Activated CD4-positive, alpha-beta T cell treated with anti-CD3 and anti-CD28 coated beads, Interleukin-2, amount 10 ng/mL, durations not matched to agents 24 days and 14 days (primary cell): ENCODE results near the gene ZNF597. TPM values are rescaled to one million over a fixed set of nuclear protein-coding genes. Genes with fewer than 3 reads are reported as not detected.

Experiments used
- DNase-seq: peaks from one replicate; pipeline ENCODE4 v3.0.0; 2022
- H3K27ac Mint-ChIP-seq: one replicate; pipeline ENCODE4 v1.8.0; 2022; ENCODE audit warnings: mild to moderate bottlenecking, mixed read lengths
- H3K27me3 Mint-ChIP-seq: one replicate; pipeline ENCODE4 v1.8.0; 2022; ENCODE audit warnings: mixed read lengths
- H3K36me3 Mint-ChIP-seq: one replicate; pipeline ENCODE4 v1.8.0; 2022; ENCODE audit warnings: low read depth, mild to moderate bottlenecking, mixed read lengths
- H3K4me1 Mint-ChIP-seq: one replicate; pipeline ENCODE4 v1.8.0; 2021; ENCODE audit warnings: mixed read lengths
- H3K4me3 Mint-ChIP-seq: one replicate; pipeline ENCODE4 v1.8.0; 2022; ENCODE audit warnings: mild to moderate bottlenecking, moderate library complexity, mixed read lengths
- H3K9me3 Mint-ChIP-seq: one replicate; pipeline ENCODE4 v1.8.0; 2021; ENCODE audit warnings: mixed read lengths
- intact Hi-C: fragments of 100-400 bp; cut with micrococcal nuclease; formaldehyde crosslinking; loops from one replicate; pipeline ENCODE4 v1.15.1; 2023
- total RNA-seq: library from RNA; stranded (reverse); gene quantifications from 2 replicates; pipeline ENCODE4 v1.2.3, GENCODE V29; 2022

ZNF597 gene
- total RNA-seq, 1 donor from 2014 or later, result 2.1 TPM

- intact Hi-C loops, result no loop called here
- Mint-ChIP-seq H3K27ac (no peak overlapping the region), H3K36me3 (peaks cover 28% of the 10 kb centered on the region), H3K4me3 (no peak overlapping the region), H3K27me3 (no peaks in the 10 kb centered on the region), H3K4me1 (peaks cover 26% of the 10 kb centered on the region), H3K9me3 (peaks cover 3% of the 10 kb centered on the region)
- DNase-seq, result no peak
Observed at GRCh38 chr16:3469736-3470135, 26.4 kb upstream of the ZNF597 start.

GRCh38 chr16:3468501-3468900 lies 25.2 kb upstream of the ZNF597 start:
- no peak overlapping the region for H3K27ac Mint-ChIP-seq
- DNase-seq, result no peak
- peaks cover 3% of the 10 kb centered on the region for H3K9me3 Mint-ChIP-seq
- no peak overlapping the region for H3K4me3 Mint-ChIP-seq
- H3K36me3 Mint-ChIP-seq, result peaks cover 30% of the 10 kb centered on the region
- H3K27me3 Mint-ChIP-seq, result no peaks in the 10 kb centered on the region
- H3K4me1 Mint-ChIP-seq, result peaks cover 31% of the 10 kb centered on the region
- intact Hi-C loops, result no loop called here

GRCh38 chr16:3467921-3468320 lies 24.6 kb upstream of the ZNF597 start:
- Mint-ChIP-seq H3K27me3 (no peaks in the 10 kb centered on the region), H3K36me3 (peaks cover 26% of the 10 kb centered on the region), H3K9me3 (peaks cover 3% of the 10 kb centered on the region), H3K27ac (no peak overlapping the region), H3K4me1 (peaks cover 29% of the 10 kb centered on the region), H3K4me3 (no peak overlapping the region)
- intact Hi-C loops, result no loop called here
- no peak for DNase-seq

GRCh38 chr16:3467182-3467581 lies 23.9 kb upstream of the ZNF597 start:
- Mint-ChIP-seq H3K27ac (no peak overlapping the region), H3K9me3 (no peaks in the 10 kb centered on the region), H3K36me3 (peaks cover 23% of the 10 kb centered on the region), H3K27me3 (no peaks in the 10 kb centered on the region), H3K4me3 (no peak overlapping the region), H3K4me1 (peaks cover 29% of the 10 kb centered on the region)
- no peak for DNase-seq
- intact Hi-C loops, result no loop called here

GRCh38 chr16:3465911-3466584 lies 22.7 kb upstream of the ZNF597 start:
- H3K4me3 Mint-ChIP-seq, result no peak overlapping the region

GRCh38 chr16:3465301-3465700 lies 22.0 kb upstream of the ZNF597 start:
- Mint-ChIP-seq H3K27me3 (no peaks in the 10 kb centered on the region), H3K9me3 (no peaks in the 10 kb centered on the region), H3K4me1 (peaks cover 40% of the 10 kb centered on the region), H3K36me3 (peaks cover 25% of the 10 kb centered on the region), H3K4me3 (no peak overlapping the region), H3K27ac (no peak overlapping the region)
- intact Hi-C loops, result no loop called here
- no peak for DNase-seq

More at GRCh38 chr16:3465911-3466584, 22.7 kb upstream of the ZNF597 start:
- H3K36me3 Mint-ChIP-seq, result peaks cover 25% of the 10 kb centered on the region
- no peak for DNase-seq
- H3K4me1 Mint-ChIP-seq, result peaks cover 35% of the 10 kb centered on the region
- H3K27ac Mint-ChIP-seq, result no peak overlapping the region
- no peaks in the 10 kb centered on the region for H3K9me3 Mint-ChIP-seq
- H3K27me3 Mint-ChIP-seq, result no peaks in the 10 kb centered on the region
- intact Hi-C loops, result no loop called here

GRCh38 chr16:3461151-3461550 lies 17.8 kb upstream of the ZNF597 start:
- Mint-ChIP-seq H3K36me3 (peaks cover 15% of the 10 kb centered on the region), H3K9me3 (no peaks in the 10 kb centered on the region), H3K4me3 (no peak overlapping the region), H3K27me3 (no peaks in the 10 kb centered on the region), H3K4me1 (peaks cover 45% of the 10 kb centered on the region), H3K27ac (no peak overlapping the region)
- DNase-seq, result peak; percentile 68
- intact Hi-C loops, result no loop called here

- no peak overlapping the region for H3K27ac Mint-ChIP-seq
- no peak for DNase-seq
- intact Hi-C loops, result no loop called here
Observed at GRCh38 chr16:3460585-3460984, 17.3 kb upstream of the ZNF597 start.

GRCh38 chr16:3460121-3460520 lies 16.8 kb upstream of the ZNF597 start:
- intact Hi-C loops, result no loop called here

More at GRCh38 chr16:3460585-3460984, 17.3 kb upstream of the ZNF597 start:
- no peak overlapping the region for H3K4me3 Mint-ChIP-seq
- H3K9me3 Mint-ChIP-seq, result no peaks in the 10 kb centered on the region
- no peaks in the 10 kb centered on the region for H3K27me3 Mint-ChIP-seq
- H3K4me1 Mint-ChIP-seq, result peaks cover 47% of the 10 kb centered on the region
- peaks cover 17% of the 10 kb centered on the region for H3K36me3 Mint-ChIP-seq

GRCh38 chr16:3459401-3460090 lies 16.2 kb upstream of the ZNF597 start:
- peak overlapping the region; percentile 63 for H3K27ac Mint-ChIP-seq
- peaks cover 45% of the 10 kb centered on the region for H3K4me1 Mint-ChIP-seq
- H3K9me3 Mint-ChIP-seq, result no peaks in the 10 kb centered on the region
- peak overlapping the region; percentile 79 for H3K4me3 Mint-ChIP-seq
- intact Hi-C loops, result loop anchor here (2.0 to 5.0 kb wide), 2 partner anchors 41 to 302 kb away; partner anchors contain the start of gene CLUAP1
- DNase-seq, result peak; percentile 80
- peaks cover 14% of the 10 kb centered on the region for H3K36me3 Mint-ChIP-seq
- no peaks in the 10 kb centered on the region for H3K27me3 Mint-ChIP-seq

More at GRCh38 chr16:3460121-3460520, 16.8 kb upstream of the ZNF597 start:
- no peak for DNase-seq
- Mint-ChIP-seq H3K27ac (no peak overlapping the region), H3K4me1 (peaks cover 45% of the 10 kb centered on the region), H3K9me3 (no peaks in the 10 kb centered on the region), H3K4me3 (peak overlapping the region; percentile 79), H3K27me3 (no peaks in the 10 kb centered on the region), H3K36me3 (peaks cover 14% of the 10 kb centered on the region)

GRCh38 chr16:3458852-3459361 lies 15.6 kb upstream of the ZNF597 start:
- peak overlapping the region; percentile 63 for H3K27ac Mint-ChIP-seq
- peaks cover 43% of the 10 kb centered on the region for H3K4me1 Mint-ChIP-seq
- H3K4me3 Mint-ChIP-seq, result peak overlapping the region; percentile 79
- H3K27me3 Mint-ChIP-seq, result no peaks in the 10 kb centered on the region
- peak; percentile 73 for DNase-seq
- intact Hi-C loops, result loop anchor here (2.0 to 5.0 kb wide), 2 partner anchors 42 to 302 kb away; partner anchors contain the start of gene CLUAP1
- no peaks in the 10 kb centered on the region for H3K9me3 Mint-ChIP-seq
- H3K36me3 Mint-ChIP-seq, result peaks cover 12% of the 10 kb centered on the region

- peak overlapping the region; percentile 79 for H3K4me3 Mint-ChIP-seq
- peak overlapping the region; percentile 63 for H3K27ac Mint-ChIP-seq
- no peaks in the 10 kb centered on the region for H3K27me3 Mint-ChIP-seq
- peaks cover 39% of the 10 kb centered on the region for H3K4me1 Mint-ChIP-seq
- H3K9me3 Mint-ChIP-seq, result no peaks in the 10 kb centered on the region
- intact Hi-C loops, result loop anchor here (2.0 to 5.0 kb wide), 2 partner anchors 42 to 301 kb away; partner anchors contain the start of gene CLUAP1
- peaks cover 10% of the 10 kb centered on the region for H3K36me3 Mint-ChIP-seq
- peak; percentile 61 for DNase-seq
Observed at GRCh38 chr16:3458278-3458851, 15.1 kb upstream of the ZNF597 start.

- DNase-seq, result peak; percentile 97
- H3K36me3 Mint-ChIP-seq, result peaks cover 8% of the 10 kb centered on the region
- no peaks in the 10 kb centered on the region for H3K9me3 Mint-ChIP-seq
- intact Hi-C loops, result loop anchor here (1.0 to 5.0 kb wide), 4 partner anchors 43 to 300 kb away; partner anchors contain the start of genes CLUAP1, ZNF174 and ZSCAN32
- H3K27ac Mint-ChIP-seq, result peak overlapping the region; percentile 84
- peaks cover 39% of the 10 kb centered on the region for H3K4me1 Mint-ChIP-seq
- no peaks in the 10 kb centered on the region for H3K27me3 Mint-ChIP-seq
- peak overlapping the region; percentile 85 for H3K4me3 Mint-ChIP-seq
Observed at GRCh38 chr16:3457434-3458252, 14.3 kb upstream of the ZNF597 start.
